ENCODE measurements around the gene GRAMD2B.

- TF ChIP-seq EZH2 (IDR thresholded peaks at IDR 0.05) (no peak), CTCF (IDR thresholded peaks at IDR 0.05) (no peak), EZH2phosphoT487 (IDR thresholded peaks at IDR 0.05) (no peak)
Observed at GRCh38 chr5:126415789-126416188, 7.4 kb upstream of the GRAMD2B start.
